DMS 273 treated with DMSO at 0.1 percent for 48 hours (cell line): ENCODE measurements around the gene G6PC1.
"Not testable (repeated sequence)": the region's sequence is repeated elsewhere in the genome, so short reads cannot be mapped to it uniquely, and the experiment has no call there.

Experiments used
- DNase-seq: peaks from one replicate; lab custom pipeline; 2025; lab: John Stamatoyannopoulos, UW

Gene G6PC1

DNA sequence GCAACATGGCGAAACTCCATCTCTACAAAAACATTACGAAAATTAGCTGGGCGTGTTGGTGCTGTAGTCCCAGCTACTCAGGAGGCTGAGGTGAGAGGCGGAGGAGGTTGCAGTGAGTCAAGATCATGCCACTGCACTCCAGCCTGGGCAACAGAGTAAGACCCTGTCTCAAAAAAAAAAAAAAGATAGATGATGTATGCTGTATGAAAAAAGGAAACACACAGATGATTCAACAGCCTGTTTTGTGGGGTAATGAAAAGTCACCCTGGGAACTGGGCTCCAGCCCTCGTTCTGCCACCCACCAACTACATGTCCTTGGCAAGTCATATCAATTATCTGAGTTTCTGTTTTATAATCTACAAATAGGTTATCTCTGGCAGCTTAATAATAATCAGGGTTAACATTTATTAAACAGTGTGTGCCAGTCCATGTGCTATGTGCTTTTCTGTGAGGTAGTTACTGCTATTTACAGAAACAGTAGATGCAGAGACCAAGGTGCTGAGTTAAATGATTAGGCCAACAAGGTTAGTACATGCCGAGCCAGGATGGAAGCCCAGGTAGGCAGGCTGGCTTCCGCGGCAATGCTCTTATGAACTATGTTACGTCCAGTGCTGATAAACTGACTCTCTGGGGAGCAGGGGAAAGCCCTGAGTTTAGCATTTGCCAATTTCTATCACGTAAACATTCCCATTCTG lies 1.1 kb downstream of the G6PC1 start:
- DNase-seq: no peak

DNA sequence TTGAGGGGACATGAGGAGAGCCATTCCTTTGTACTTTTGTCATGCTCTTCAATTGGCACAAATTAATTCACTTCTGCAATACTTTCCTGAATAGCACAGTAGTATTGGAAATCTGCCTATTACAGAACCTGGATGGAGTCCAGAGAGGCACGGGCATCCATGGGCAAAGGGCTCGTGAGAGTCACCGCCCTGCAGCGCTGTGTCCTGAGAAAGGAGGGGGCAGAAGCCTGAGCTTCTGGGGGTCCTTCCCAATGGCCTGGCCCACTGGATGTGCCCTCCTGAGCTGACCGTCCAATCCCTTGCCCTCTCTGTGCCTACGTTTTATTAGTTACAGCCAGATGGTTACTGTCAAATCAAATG lies 3.5 kb downstream of the G6PC1 start:
- DNase-seq: no peak

DNA sequence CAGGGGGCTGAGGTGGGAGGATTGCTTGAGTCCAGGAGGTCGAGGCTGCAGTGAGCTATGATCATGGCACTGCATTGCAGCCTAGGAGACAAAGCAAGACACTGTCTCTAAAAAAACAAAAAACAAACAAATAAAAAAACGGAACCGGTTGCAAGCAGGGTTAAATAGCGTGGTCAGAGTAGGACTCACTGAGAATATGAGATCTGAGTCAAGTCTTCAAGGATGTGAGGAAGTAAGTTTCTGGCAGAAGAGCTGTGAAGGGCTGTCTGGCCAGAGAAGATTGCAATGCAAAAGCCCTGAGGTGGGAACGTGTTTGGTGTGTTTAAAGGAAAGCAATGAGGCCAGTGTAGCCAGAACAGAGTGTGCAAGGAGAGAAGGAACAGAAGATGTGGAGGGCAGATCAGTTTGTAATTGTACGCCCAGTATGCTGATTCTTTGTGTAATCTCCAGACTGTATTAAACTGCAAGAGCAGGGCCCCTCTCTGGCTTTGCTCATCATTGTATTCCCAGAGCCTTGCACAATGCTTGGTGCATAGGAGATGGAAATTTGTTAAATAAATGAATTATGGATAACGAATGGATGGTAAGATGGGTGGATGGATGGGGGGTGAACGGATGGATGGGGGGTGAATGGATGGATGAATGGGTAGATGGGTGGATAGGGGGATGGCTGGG lies 6.3 kb downstream of the G6PC1 start:
- DNase-seq: no peak

DNA sequence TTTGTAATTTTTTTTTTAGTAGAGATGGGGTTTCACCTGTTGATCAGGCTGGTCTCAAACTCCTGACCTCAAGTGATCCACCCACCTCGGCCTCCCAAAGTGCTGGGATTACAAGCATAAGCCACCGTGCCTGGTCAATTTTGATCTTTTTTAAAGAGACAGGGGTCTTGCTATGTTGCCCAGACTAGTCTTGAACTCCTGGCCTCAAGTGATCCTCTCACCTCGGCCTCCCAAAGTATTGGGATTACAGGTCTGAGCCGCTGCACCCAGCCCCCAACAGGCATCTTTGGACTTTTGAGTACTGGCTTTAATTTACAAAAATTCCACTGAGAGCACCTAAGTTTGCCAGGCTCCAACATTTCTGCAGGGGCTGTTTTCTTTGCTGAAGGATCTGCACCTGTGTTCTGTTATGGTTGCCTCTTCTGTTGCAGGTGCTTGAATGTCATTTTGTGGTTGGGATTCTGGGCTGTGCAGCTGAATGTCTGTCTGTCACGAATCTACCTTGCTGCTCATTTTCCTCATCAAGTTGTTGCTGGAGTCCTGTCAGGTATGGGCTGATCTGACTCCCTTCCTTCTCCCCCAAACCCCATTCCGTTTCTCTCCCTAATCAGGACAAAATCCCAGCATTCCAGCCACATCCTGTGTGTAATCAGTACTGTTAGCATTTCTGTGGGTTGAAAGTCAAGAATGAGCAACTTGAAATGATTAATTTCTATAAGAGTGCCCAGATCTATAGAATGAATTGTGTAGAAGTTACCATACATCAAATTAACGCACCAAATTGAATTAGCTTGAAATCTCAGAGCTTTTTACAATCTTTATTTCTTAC lies 8.5 kb downstream of the G6PC1 start:
- no peak for DNase-seq

DNA sequence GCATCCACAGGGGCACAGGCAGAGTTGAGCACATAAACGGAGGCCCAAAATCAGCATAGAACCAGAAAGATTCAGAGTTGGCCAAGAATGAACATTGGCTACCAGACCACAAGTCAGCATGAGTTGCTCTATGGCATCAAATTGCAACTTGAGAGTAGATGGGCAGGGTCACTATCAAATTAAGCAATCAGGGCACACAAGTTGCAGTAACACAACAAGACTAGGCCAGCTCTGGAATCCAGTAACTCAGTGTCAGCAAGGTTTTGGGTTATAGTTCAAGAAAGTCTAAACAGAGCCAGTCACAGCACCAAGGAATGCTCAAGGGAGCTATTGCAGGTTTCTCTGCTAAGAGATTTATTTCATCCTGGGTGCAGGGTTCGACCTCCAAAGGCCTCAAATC lies 12.9 kb downstream of the G6PC1 start:
- DNase-seq: no peak

DNA sequence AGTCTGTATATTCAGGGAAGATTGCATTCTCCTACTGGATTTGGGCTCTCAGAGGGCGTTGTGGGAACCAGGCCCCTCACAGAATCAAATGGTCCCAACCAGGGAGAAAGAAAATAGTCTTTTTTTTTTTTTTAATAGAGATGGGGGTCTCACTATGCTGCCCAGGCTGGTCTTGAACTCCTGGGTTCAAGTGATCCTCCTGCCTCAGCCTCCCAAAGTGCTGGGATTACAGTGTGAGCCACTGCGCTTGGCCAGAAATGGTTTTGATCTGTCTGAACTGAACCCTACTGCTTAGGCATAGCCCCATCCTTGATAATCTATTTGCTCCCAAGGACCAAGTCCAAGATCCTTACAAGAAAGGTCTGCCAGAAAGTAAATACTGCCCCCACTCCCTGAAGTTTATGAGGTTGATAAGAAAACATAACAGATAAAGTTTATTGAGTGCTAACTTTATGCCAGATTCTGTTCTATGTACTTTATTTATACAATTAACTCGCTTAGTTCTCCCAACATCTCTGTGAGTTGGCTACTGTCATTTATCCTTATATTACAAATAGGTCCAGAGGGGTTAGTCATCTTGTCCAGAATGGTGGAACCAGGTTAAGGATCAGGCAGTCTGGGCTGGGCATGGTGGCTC lies 13.5 kb downstream of the G6PC1 start:
- DNase-seq: no peak

DNA sequence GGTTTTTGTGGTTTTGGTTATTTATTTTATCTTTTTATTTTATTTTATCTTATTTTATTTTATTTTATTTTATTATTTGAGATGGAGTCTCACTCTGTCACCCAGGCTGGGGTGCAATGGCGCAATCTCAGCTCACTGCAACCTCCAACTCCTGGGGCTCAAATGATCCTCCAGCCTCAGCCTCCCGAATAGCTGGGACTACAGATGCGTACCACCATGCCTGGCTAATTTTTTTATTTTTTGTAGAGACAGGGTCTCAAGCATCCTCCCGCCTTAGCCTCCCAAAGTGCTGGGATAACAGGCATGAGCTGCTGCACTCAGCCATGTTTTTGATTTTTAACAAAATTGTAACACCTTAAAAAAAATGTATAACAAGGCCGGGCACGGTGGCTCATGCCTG lies 14.7 kb downstream of the G6PC1 start:
- DNase-seq: not testable (repeated sequence)

DNA sequence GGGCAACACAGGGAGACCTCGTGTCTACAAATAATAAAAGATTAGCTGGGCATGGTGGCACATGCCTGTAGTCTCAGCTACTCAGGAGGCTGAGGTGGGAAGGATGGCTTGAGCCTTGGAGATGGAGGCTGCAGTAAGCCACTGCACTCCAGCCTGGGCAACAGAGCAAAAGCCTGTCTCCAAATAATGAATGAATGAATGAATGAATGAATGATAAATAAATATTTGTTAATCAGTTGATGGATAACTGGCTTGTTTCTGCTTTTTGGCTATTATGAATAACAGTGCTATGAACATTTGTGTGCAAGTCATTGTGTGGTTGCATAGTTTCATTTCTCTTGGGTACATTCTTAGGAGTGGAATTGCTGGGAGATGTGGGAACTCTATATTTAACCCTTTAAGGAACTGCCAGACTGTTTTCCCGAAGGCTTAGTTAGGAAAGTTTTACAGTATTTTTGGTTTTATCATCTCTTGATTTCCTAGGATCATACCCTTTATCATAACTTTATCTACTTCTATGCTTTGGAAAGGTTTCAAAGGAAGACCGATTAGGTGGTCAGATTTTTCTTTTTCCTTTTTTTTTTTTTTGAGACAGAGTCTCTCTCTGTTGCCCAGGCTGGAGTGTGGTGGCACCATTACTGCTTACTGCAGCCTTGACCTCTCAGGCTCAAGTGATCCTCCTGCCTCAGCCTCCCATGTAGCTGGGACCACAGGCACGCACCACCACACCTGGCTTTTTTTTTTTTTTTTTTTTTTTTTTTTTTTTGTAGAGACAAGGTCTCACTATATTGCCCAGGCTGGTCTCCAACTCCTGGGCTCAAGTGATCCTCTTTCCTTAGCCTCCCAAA lies 16.0 kb downstream of the G6PC1 start:
- DNase-seq: not testable (repeated sequence)

DNA sequence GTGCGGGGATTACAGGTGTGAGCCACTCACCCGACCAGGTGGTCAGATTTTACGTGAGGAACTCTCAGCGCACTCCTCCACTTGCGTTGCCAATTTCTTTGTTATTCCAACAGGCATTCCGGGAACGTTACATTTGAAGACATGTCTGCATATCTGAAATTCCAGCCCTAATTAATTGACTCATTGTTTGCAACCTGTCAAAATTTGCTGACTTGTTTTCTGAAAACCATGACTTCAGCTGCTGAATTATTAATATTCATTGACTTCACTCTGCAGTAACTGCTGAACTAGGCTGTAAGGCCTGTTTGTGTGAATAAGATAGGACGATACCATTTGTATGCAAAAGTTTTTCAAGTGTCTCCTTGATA lies 16.6 kb downstream of the G6PC1 start:
- DNase-seq: no peak

DNA sequence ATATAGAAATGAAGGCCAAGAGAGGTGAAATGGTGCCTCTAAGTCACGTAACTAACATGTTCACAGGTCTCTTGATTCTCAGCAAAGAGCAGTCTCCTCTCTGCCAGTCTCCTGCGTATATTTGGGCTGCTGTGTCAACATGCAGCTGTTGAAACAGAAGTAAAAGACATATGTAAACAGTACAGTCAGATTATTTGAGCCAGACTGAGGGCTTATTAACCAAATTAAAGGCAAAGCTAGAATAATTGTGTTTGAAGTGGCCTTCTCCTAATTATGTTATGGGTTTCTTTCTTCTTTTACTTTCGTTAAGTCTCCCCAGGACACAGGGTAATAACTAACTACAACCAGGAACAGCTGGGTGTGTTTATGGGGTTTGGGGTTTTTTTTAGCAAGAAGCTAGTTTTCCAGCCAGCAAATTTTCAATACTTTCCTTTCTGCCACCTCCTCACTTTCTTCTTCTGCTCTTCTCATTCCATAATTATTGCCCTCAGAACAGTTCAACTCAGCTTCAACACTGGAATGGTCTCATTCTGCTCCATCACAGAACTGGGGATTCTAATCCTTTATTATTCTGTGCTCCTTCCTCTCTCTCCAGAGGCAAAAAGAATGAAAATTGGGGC lies 18.4 kb downstream of the G6PC1 start:
- no peak for DNase-seq

DNA sequence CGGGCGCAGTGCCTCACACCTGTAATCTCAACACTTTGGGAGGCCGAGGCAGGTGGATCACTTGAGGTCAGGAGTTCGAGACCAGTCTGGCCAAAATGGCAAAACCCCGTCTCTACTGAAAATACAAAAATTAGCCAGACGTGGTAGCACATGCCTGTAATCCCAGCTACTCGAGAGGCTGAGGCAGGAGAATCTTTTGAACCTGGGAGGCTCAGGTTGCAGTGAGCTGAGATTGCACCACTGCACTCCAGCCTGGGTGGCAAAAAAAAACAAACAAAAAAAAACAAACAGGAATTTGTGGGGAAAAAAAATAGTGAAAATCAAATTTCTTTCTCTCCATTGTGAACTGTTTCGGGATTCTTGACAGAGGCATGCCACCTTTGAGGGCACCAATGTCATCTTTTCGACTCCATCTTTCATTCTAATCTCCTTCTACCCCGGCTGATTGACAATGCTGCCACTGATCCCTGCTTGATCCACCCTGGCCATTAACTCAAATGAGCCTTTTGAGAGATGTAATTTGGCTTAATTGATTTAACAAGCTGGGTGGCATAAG lies 19.0 kb downstream of the G6PC1 start:
- not testable (repeated sequence) for DNase-seq

DNA sequence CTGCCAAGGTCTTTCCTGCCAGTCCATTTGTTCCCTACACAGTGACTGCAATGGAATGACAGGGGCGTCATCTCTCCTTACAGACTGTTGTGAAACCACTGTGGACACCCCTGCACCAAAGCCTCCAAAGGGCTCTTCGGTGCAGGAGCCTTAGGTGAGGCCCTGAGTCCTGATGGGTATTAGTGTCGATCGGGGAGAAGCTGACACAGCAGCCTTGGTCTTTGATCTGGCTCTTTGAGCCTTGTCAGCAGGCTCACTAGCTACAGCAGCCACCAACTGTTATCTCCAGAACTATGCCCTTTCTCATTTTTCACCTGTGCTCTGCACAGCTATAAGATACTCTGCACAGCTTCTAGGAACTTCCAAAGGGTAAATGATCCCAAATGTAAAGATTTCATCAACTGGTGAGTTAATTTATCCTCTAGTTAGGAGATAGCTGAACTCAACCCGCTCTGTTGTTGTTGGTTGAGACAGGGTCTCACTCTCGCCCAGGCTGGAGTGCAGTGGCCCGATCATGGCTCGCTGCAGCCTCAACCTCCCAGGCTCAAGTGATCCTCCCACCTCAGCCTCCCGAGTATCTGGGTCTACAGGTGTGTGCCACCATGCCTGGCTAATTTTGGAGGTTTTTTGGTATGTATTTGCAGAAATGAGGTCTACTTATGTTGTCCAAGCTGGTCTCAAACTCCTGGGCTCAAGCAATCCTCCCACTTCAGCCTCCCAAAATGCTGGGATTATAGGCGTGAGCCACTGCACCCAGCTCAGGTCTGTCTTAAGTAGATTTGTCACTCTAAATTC lies 19.7 kb downstream of the G6PC1 start:
- no peak for DNase-seq

DNA sequence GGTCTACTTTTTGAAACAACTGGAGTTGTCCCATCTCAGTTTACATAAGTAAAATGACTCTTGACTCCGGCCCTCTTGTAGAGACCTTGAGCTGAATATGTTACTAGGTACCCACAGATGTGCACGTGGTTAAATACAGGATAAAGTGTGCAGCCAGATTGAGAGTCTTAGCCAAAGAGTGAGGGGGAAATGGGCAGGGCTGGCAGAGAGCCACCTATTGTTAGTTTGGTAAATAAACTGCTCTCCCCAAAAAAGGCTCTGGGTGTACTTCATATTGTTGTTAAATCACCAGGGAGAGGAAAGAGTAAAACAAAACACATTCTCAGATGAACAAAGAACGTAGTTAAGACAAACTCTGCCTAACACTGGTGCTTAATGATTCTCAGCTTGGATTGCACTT lies 20.3 kb downstream of the G6PC1 start:
- DNase-seq: no peak

DNA sequence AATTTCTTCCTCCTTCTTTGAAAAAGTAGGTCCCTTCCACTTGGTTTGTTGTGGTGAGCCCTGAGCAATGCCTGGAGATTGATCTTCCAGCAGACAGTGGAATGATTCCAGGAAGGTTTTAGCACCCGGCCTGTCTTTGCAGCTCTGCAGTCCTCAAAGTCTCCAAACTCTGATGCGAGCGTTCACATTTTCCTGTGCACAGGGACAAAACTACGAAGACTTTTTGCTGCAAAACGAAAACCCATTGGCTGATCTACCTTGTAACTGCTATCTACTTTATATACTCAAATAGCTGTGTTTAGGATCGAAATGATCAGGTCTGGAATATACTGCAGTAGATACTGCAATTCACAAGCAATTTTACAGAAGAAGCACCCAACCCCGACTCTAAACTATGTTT lies 21.7 kb downstream of the G6PC1 start:
- DNase-seq: no peak

DNA sequence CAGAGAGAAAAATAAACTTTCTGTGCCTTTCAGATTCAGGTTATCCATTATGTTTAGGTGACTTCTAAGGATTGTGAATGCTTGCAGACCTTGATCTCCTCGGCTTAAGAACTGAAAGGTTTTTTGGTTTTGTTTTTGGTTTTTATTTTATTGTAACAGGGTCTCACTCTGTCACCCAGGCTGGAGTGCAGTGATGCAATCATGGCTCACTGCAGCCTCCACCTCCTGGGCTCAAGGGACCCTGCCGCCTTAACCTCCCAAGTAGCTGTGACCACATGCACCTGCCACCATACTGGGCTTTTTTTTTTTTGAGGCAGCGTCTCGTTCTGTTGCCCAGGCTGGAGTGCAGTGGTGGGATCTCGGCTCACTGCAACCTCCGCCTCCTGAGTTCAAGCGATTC lies 22.9 kb downstream of the G6PC1 start:
- DNase-seq: not testable (repeated sequence)

DNA sequence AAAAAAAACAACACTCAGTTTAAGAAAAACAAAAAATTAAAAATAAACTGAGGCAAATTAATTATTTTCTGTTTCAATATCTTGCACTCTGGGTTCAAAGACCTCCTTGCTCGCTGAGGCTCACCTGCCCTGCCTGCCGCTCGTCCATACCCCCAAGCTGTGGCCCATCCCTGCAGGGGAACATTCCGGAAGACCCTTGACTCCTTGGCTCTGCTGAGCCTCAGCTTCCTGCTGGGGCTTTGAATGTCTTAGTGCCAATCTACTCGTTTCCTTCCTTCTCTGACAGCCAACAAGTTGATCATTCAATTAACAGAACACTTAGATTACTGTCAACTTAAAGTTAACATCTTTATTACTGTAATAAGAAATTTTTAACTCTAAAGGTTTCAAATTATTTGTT lies 24.3 kb downstream of the G6PC1 start:
- no peak for DNase-seq

DNA sequence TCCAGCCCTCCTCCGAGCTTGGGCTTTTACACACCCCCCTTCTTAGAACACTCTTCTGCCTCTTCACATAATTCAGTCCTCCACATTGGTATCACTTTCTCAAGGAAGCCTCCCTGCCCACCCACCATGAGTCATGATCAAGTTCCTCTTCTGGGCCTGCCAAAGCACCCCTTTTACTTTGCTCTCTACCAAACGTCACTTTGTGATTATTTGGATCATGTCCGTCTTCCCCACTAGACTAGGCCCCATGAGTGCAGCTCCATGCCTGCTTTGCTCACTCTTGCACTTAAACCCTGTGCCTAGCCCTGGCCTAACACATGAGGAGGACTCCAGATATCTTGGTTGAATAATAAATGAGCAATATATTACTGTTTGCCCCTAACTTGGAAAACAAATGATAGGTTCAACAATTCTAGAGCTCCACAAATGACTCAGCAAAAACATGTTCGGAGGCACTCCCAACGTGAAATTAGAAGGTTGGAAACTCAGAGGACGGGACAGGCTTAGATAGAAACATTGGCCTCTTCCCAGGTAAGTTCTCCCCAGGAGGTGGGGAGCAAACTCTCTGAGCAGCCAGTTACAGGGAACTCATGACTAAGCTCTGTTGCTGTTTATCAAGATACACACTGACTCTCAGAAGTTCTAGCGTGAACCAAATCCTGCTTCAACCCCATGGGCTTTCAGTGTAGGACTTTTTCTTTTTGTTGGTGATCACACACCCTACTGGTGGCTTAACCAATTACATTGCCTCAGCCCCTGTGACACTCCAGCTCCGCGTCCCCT lies 28.3 kb downstream of the G6PC1 start:
- DNase-seq: no peak

DNA sequence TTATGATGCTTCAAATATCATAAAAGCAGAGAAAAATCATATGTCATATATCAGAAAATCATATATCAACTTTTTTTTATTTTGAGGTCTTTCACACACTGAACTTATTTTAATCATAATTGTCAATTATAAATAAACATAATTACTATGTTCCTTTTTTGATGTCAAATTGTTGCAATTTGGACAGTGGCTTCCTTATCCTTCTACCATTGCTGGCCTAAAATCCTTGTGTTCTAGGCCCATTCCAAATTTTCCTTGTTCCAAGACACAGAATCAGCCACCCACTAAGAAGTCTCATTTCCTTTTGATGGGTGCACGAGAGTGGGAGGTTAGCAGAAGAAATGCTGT lies 28.9 kb downstream of the G6PC1 start:
- DNase-seq: no peak
